GM18505 (cell line): ENCODE results near the gene GAS7.

Experiments
- ATAC-seq: cut with Tn5 transposase; IDR thresholded peaks from one replicate; pipeline ENCODE4 v1.9.1; 2021; ENCODE audit not compliant: unreplicated experiment
- POLR2A ChIP-seq: IDR thresholded peaks from 4 replicates; pipeline ENCODE4 v1.6.1; 2011; ENCODE audit warnings: borderline replicate concordance; ENCODE audit not compliant: insufficient read depth, insufficient read length; ENCODE audit errors: extremely low read depth

Gene GAS7

GRCh38 chr17:9907131-9907530 lies 291.3 kb downstream of the GAS7 start:
- ATAC-seq, result no peak
- no peak for TF ChIP-seq POLR2A

GRCh38 chr17:9906616-9907015 lies 291.8 kb downstream of the GAS7 start:
- TF ChIP-seq POLR2A, result no peak
- ATAC-seq, result no peak

- ATAC-seq, result no peak
- no peak for TF ChIP-seq POLR2A
Observed at GRCh38 chr17:9905902-9906301, 292.5 kb downstream of the GAS7 start.

GRCh38 chr17:9905078-9905415 lies 293.4 kb downstream of the GAS7 start, which contains the start of gene RCVRN:
Gene RCVRN (minus strand): TSS chr17:9905271. CDS start chr17:9905180, 91 bp downstream.
- no peak for ATAC-seq
- TF ChIP-seq POLR2A, result no peak

- no peak for ATAC-seq
- no peak for TF ChIP-seq POLR2A
Observed at GRCh38 chr17:9904277-9905077, 293.9 kb downstream of the GAS7 start.

GRCh38 chr17:9902120-9902519 lies 296.3 kb downstream of the GAS7 start:
- no peak for ATAC-seq
- TF ChIP-seq POLR2A, result no peak

GRCh38 chr17:9900784-9901183 lies 297.6 kb downstream of the GAS7 start:
- no peak for ATAC-seq
- TF ChIP-seq POLR2A, result no peak

- TF ChIP-seq POLR2A, result no peak
- ATAC-seq, result no peak
Observed at GRCh38 chr17:9900044-9900594, 298.3 kb downstream of the GAS7 start.

- no peak for ATAC-seq
- no peak for TF ChIP-seq POLR2A
Observed at GRCh38 chr17:9899280-9900043, 298.9 kb downstream of the GAS7 start.

GRCh38 chr17:9898812-9899211 lies 299.6 kb downstream of the GAS7 start:
- no peak for TF ChIP-seq POLR2A
- ATAC-seq, result no peak

- TF ChIP-seq POLR2A, result no peak
- ATAC-seq, result no peak
Observed at GRCh38 chr17:9897372-9897968, 300.9 kb downstream of the GAS7 start.

GRCh38 chr17:9895923-9896322 lies 302.5 kb downstream of the GAS7 start:
- ATAC-seq, result no peak
- no peak for TF ChIP-seq POLR2A

GRCh38 chr17:9894231-9894630 lies 304.2 kb downstream of the GAS7 start:
- no peak for TF ChIP-seq POLR2A
- no peak for ATAC-seq
